Testis (tissue), 2 donors: ENCODE results near the gene SPTBN4.

Source experiments
- POLR2A ChIP-seq: fragments of 450-650 bp; IDR thresholded peaks from one replicate; pipeline ENCODE4 v1.6.1; 2017; ENCODE audit warnings: antibody characterized with exemption, mild to moderate bottlenecking, moderate library complexity
- TF ChIP-seq, protein P1 (sequence below), 3 experiments: fragments of 450-650 bp in 2 of 3; fragments of 200-600 bp in 1 of 3; sonication (generic) in 1 of 3; IDR thresholded peaks; one replicate each; pipeline ENCODE4 v1.5.1; 2016 to 2019; ENCODE audit warnings: antibody characterized with exemption in 3 of 3, mild to moderate bottlenecking in 2 of 3, moderate library complexity in 1 of 3

DNA sequence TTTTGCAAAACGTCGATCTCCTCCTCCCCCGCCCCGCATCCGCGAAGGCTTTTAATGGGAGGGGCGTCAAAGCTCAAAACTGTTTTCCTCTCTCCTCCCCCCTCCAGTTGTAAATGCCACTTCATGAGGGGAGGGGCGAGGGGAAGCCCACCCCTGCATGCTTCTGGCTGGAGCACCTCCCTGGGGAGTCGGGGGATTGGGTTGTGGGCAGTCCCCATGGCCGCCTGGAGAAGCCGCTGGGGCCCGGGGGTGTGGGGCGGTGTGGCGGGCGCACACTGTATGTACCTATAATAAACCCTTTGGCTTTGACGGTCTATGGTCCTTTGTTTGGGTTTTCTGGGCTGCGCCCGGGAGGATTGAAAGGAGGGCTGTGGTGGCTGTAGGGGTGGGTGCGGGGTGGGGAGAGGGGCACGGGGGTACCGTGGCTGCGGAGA lies 109.4 kb downstream of the SPTBN4 start:
- TF ChIP-seq, protein P1, sequence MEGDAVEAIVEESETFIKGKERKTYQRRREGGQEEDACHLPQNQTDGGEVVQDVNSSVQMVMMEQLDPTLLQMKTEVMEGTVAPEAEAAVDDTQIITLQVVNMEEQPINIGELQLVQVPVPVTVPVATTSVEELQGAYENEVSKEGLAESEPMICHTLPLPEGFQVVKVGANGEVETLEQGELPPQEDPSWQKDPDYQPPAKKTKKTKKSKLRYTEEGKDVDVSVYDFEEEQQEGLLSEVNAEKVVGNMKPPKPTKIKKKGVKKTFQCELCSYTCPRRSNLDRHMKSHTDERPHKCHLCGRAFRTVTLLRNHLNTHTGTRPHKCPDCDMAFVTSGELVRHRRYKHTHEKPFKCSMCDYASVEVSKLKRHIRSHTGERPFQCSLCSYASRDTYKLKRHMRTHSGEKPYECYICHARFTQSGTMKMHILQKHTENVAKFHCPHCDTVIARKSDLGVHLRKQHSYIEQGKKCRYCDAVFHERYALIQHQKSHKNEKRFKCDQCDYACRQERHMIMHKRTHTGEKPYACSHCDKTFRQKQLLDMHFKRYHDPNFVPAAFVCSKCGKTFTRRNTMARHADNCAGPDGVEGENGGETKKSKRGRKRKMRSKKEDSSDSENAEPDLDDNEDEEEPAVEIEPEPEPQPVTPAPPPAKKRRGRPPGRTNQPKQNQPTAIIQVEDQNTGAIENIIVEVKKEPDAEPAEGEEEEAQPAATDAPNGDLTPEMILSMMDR (IDR thresholded peaks at IDR 0.05) = no peak
- TF ChIP-seq POLR2A = no peak
